Effector memory CD4-positive, alpha-beta T cell (primary cell): ENCODE data around the gene SLX4IP.

Source experiments
- DNase-seq, 3 donors: peaks; one replicate each; pipeline ENCODE4 v3.0.0-alpha.2; 2020
- H3K27ac ChIP-seq: 2 replicates; pipeline ENCODE4 v1.7.0; 2013; ENCODE audit warnings: mild to moderate bottlenecking, low read length, moderate library complexity; ENCODE audit not compliant: insufficient read depth, poor library complexity, severe bottlenecking
- H3K27me3 ChIP-seq: replicated peaks from 2 replicates; pipeline ENCODE4 v1.7.0; 2013; ENCODE audit warnings: mild to moderate bottlenecking, low read length; ENCODE audit not compliant: insufficient read depth, control insufficient read depth, poor library complexity, severe bottlenecking
- H3K36me3 ChIP-seq: 2 replicates; pipeline ENCODE4 v1.7.0; 2013; ENCODE audit warnings: mild to moderate bottlenecking, low read length, moderate library complexity; ENCODE audit not compliant: control insufficient read depth, insufficient read depth
- H3K4me1 ChIP-seq: 2 replicates; pipeline ENCODE4 v1.7.0; 2013; ENCODE audit warnings: low read length, mild to moderate bottlenecking; ENCODE audit not compliant: control insufficient read depth, insufficient read depth, poor library complexity, severe bottlenecking
- H3K4me3 ChIP-seq: 2 replicates; pipeline ENCODE4 v1.7.0; 2013; ENCODE audit warnings: low read length, low read depth, mild to moderate bottlenecking; ENCODE audit not compliant: insufficient read depth, poor library complexity, severe bottlenecking
- H3K9me3 ChIP-seq: 2 replicates; pipeline ENCODE4 v1.7.0; 2013; ENCODE audit warnings: mild to moderate bottlenecking, low read length, moderate library complexity; ENCODE audit not compliant: control insufficient read depth

Gene SLX4IP

DNA sequence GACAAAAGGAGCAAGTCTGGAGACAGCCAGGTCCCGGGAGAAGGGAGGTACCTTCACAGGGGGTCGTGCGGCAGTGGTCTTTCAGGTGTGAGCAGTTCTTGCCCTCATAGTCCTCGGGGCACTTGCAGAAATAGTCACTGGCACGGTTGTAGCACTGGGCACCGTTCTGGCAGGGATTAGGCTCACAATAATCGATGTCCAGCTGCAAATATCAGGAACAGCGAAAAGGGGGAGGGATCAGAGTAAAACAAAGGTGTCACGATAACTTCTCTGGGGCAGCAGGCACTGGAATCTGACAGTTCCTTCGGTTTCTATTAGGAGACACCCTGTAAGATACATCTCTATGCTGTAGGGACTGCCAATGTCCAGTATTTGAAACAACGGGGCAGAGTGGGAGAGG is 212.8 kb downstream of the SLX4IP start:
- DNase-seq: no peak
- no peaks in the 10 kb centered on the region for H3K4me1 ChIP-seq
- no peak overlapping the region for H3K4me3 ChIP-seq
- no peak overlapping the region for H3K27ac ChIP-seq
- no peaks in the 10 kb centered on the region for H3K27me3 ChIP-seq
- H3K36me3 ChIP-seq: no peaks in the 10 kb centered on the region
- H3K9me3 ChIP-seq: no peaks in the 10 kb centered on the region

DNA sequence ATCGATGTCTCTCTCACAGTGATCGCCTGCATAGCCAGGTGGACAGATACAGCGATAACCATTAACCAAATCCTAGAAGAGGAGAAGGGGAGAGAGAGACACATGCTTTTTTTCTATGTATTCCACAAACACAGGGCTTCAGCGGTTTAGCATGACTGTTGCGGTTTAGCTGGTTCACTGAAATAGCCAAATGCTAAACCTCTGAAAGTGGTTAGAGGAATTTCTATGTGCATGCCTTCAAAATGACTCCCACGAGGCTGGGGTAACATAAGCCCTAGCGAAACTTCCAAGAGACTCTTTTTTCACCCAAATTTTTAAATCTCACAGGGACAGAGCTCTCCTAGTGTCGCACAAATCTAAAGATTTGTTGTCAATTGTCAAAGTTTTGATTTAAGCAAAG is 213.5 kb downstream of the SLX4IP start:
- Histone ChIP-seq H3K4me1 (no peaks in the 10 kb centered on the region), H3K4me3 (no peak overlapping the region), H3K27me3 (no peaks in the 10 kb centered on the region), H3K9me3 (no peaks in the 10 kb centered on the region), H3K27ac (no peak overlapping the region), H3K36me3 (no peaks in the 10 kb centered on the region)
- DNase-seq: no peak

DNA sequence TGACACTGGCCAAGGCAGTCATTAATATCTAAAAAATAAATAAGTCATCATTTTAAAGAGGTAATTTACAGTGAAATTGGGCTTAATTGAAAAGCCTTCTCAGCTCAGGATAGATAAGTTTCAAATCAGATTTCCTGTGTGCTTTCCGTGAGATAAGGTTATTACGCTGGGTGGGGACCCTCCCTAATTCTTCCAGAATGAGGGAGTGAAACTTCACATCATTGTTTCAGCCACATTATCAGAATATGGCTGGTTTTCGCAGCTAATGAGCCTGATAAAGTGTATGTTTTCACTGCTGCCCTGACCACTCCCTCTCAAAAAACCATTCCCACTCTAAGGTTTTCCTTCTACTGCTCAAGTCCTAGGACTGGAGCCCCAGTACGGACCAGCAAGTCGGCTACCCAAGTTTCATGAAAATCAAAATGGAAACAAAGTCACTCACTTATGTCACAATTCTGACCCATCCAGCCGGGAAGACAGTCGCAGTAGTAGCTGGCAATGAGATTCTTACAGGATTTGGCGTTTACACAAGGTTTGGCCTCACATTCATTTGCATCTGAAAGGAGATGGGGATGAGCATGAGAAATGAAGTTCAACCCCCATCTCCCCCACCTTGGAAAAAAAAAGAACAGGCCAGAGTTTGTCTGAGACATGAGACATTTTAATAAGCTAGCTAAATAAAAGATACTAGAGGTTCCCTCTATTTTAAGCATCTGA is 214.1 kb downstream of the SLX4IP start:
- Histone ChIP-seq H3K4me3 (no peak overlapping the region), H3K27ac (no peak overlapping the region), H3K36me3 (no peaks in the 10 kb centered on the region), H3K4me1 (no peaks in the 10 kb centered on the region), H3K9me3 (no peaks in the 10 kb centered on the region), H3K27me3 (no peaks in the 10 kb centered on the region)
- no peak for DNase-seq

DNA sequence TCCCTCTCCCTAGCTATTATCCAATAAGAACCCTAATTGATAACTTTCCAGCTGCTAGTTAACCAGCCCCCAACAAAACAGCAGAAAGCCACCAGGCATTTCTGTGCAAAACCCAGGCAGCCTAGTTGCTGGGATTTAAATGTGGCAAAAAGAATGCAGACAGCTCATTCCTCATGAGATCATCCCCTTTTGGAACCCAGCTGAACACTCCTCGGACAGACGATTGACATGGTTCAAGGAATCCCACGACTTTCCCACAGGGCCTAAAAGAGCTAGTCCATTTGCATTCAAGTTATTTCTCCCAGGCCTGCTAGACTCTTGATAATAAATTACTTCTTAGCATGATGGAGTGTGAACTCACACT is 214.7 kb downstream of the SLX4IP start:
- Histone ChIP-seq H3K4me1 (no peaks in the 10 kb centered on the region), H3K4me3 (no peak overlapping the region), H3K36me3 (no peaks in the 10 kb centered on the region), H3K27ac (no peak overlapping the region), H3K27me3 (no peaks in the 10 kb centered on the region), H3K9me3 (no peaks in the 10 kb centered on the region)
- no peak for DNase-seq

DNA sequence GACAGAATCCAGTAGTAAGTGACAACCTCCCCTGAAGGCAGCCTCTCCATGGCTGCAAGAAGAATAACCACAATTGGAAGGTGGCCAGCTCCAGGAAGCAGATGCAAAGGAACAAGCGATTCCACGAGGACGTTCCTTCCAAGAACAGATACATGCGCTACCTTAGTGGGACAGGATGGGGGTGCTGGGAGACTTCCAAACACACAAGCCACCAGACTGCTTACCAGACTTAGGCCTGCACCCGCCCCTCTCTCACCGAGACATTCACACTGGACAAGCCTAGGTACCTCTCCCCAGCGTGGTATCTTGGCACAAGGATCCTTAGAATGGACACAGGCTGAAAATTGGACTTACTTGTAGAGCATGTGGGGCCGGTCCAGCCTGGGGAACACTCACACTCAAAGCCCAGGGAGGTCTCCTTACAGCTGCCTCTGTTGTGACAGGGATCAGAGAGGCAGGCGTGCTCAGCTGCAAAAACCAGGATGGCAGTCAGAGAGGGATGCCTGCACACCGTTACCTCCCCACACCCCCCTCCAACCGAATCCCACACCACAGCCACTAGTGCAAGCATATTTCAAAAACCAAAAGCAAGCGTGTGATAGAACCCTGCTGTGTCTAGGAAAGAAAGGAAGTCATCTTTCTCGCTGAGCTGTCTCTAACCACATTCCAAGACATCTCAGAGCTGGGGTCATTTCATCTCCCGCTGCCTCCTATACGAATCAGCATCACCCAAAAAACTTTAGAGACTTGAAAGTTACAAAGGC is 216.3 kb downstream of the SLX4IP start:
- no peak for DNase-seq
- Histone ChIP-seq H3K9me3 (no peaks in the 10 kb centered on the region), H3K4me3 (no peak overlapping the region), H3K4me1 (no peaks in the 10 kb centered on the region), H3K36me3 (no peaks in the 10 kb centered on the region), H3K27ac (no peak overlapping the region), H3K27me3 (no peaks in the 10 kb centered on the region)

DNA sequence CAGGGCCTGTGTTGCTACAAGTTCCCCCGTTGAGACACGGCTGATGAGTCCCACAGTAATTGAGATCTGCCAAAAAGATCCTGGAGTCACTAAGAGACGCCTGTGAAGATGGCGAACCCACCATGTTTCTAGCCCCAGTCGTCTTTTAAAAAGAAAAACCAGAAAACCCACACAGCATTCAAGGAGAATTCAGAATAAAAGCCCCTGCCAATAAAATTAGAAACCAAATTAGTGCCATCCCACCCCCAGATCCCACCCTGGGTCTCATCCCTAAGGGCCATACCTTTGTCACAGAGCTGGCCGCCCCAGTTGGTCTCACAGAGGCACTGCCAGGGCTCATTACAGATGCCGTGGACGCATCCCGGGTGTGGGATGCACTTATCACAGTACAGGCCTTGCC is 217.1 kb downstream of the SLX4IP start:
- H3K9me3 ChIP-seq: no peaks in the 10 kb centered on the region
- DNase-seq: no peak
- no peak overlapping the region for H3K4me3 ChIP-seq
- no peak overlapping the region for H3K27ac ChIP-seq
- H3K4me1 ChIP-seq: no peaks in the 10 kb centered on the region
- no peaks in the 10 kb centered on the region for H3K27me3 ChIP-seq
- H3K36me3 ChIP-seq: no peaks in the 10 kb centered on the region

DNA sequence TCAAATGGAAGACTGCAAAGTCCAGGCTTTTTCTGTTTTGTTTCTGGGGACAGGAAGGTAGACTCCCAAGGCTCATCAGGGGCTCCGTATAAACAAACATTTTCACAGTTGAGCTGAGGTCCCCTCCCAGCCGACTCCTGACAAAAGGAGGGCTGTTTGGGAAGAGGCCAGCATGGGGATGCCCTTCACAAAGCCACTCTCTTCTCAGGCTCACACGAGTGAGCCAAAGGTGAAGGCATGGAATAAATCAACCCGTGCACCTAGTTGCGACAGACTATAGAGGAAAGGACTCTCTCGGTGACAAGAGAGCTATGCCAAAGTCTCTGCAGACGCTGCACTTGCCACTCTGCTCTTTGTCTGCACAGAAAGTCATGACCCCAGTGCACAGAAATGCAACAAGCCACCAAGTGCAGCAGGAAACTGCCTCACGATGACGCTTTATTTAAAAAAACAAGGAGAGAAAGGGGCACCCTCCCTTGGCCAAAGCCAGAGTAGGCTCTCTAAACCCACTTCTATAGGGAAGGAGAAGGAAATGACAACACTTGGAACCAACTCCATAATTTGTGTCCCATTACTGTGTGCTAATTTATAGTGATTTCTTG is 217.7 kb downstream of the SLX4IP start:
- H3K9me3 ChIP-seq: no peaks in the 10 kb centered on the region
- no peaks in the 10 kb centered on the region for H3K4me1 ChIP-seq
- no peaks in the 10 kb centered on the region for H3K36me3 ChIP-seq
- no peak overlapping the region for H3K4me3 ChIP-seq
- DNase-seq: no peak
- H3K27ac ChIP-seq: no peak overlapping the region
- H3K27me3 ChIP-seq: no peaks in the 10 kb centered on the region

DNA sequence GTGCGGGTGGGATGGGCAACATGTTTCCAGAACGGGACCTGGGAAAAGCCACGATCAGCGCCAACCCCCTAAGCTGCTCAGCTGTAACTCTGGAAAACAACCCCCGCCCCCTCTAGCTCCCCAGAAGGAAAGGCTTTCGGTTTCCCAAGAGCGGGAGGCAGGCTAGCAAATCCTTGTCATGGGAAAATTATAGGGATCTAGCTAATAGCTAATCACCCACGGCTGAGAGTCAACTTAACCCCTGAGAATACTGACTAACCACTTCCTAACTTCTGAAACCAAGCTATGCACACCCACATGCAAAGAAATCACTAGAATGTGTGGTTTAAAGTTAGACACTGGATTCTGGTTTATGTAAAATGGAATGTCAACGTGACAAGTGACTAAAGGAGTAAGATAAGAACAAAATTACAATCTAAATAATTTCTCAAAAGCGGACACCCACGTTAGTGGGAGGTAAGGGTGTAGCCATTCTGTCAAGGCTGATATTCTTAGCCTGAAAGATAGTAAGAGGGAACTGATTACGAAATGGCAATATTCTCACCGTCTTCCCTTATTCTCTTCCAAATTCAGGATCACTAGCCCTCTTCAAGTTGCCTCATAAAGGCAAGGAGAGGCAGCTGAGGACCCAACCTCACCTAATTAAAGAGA is 218.6 kb downstream of the SLX4IP start:
- Histone ChIP-seq H3K27ac (no peak overlapping the region), H3K27me3 (no peaks in the 10 kb centered on the region), H3K4me3 (no peak overlapping the region), H3K36me3 (no peaks in the 10 kb centered on the region), H3K9me3 (no peaks in the 10 kb centered on the region), H3K4me1 (no peaks in the 10 kb centered on the region)
- DNase-seq: no peak

DNA sequence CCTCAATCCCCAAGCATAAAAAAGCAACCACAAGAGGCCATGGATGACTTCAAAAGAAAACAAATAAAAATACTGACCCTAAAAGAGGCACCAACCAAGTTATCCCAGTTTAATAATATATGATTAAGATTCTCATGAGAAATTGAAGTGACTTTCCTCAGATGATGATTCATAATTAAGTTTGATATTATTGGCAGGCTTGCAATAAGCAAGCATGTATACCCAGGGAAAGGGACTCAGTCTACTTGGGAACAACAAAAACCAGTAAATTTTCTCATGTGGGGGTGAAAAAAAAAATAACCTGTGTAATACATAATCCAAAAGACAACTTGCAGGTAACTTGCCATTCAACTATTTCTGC is 219.1 kb downstream of the SLX4IP start:
- no peak overlapping the region for H3K4me3 ChIP-seq
- H3K36me3 ChIP-seq: no peaks in the 10 kb centered on the region
- H3K4me1 ChIP-seq: no peaks in the 10 kb centered on the region

DNA sequence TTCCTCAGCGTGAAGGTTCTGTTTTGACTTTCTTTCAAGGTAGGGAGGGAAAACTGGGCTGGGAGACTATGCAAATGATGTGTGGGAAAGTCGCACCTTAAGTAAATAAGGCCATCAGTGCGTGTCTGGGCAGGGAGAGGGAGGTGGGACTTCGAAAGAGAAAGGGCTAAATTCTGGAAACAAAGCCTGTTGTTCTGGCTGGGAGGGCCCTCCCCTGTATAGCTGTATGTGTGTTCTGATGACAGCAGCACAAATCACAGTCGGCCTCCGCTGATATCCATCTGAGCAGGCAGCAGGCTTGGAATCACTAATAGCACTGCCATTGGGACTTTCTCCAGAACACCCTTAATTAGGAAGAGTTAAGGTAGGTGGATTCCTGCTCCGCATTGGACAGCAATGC is 219.5 kb downstream of the SLX4IP start:
- DNase-seq: no peak
- Histone ChIP-seq H3K27ac (no peak overlapping the region), H3K4me3 (no peak overlapping the region), H3K9me3 (no peaks in the 10 kb centered on the region), H3K36me3 (no peaks in the 10 kb centered on the region), H3K4me1 (no peaks in the 10 kb centered on the region), H3K27me3 (no peaks in the 10 kb centered on the region)

More for the DNA sequence above, 219.1 kb downstream of the SLX4IP start:
- H3K9me3 ChIP-seq: no peaks in the 10 kb centered on the region
- H3K27ac ChIP-seq: no peak overlapping the region
- no peaks in the 10 kb centered on the region for H3K27me3 ChIP-seq
- DNase-seq: no peak
